ENCODE results near the gene HIVEP3. TPM values are rescaled to one million over a fixed set of nuclear protein-coding genes. Genes with fewer than 3 reads are reported as not detected.

HIVEP3 gene
- total and polyA plus RNA-seq, 4 donors, result 3.0 to 9.4 (median 7.8) TPM

DNA sequence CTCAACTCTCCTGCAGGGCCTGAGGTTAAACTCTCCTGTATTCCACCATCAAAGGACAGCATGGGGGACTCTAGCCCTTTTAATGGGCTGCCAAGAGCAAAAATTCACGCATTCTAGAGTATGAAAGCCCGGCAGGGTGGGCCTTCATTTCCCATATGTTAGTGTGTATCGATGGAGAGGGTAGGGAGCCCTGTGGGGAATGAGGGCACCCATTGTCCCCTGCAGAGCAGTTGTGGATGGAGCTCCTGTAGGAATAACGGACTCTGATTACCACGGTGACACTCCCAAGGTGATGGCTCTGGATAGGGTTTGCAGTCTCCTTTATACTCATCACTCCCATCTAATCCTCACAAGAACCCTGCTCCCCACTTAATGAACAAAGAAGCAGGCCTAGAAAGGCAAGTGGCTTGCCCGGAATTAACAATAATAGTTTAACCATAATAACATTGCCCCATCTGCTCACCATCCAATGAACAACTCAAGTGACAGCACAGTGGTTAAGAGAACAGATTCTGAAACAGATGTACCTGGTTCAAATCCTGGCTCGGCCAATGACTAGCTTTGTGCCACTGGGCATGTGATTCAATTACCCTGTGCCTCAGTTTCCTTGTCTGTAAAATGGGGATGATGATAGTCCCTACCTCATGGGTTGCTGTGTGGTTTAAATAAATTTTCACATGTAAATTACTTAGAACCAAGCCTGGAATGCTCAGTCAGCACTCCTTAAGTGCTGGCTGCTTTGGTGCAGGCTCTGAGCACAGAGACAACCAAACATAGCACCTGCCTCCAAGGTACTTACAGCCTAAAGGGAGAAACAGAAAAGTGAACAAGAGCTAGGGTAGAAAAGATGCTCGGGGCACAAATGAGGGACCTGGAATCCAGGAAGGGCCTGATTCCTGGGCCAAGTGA lies 29.0 kb downstream of the HIVEP3 start:
- no peak overlapping the region for H3K27ac ChIP-seq (ENCODE audit: low read depth, low read length)
- 80% methylated on average over 4 of the region's 8 CpGs for WGBS (ENCODE audit: insufficient coverage)

DNA sequence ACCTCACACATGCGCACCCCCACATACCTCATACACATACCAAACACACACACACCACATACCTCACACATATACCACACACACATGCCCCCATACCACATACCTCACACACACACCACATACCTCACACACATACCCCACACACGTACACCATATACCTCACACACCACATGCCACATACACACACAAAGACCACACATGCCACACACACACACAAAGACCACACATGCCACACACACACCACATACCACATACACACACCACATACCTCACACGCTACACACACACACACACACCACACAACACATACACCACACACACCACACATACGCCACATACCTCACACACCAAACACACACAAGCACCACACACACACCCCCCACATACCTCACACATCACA lies 30.0 kb downstream of the HIVEP3 start:
- Histone ChIP-seq H3K27ac (ENCODE audit: low read depth, low read length) (no peak overlapping the region), H3K36me3 (ENCODE audit: control insufficient read depth, insufficient read depth, low read length) (no peaks in the 10 kb centered on the region), H3K4me1 (ENCODE audit: control insufficient read depth, insufficient read depth, low read length) (peaks cover 24% of the 10 kb centered on the region), H3K27me3 (ENCODE audit: control insufficient read depth, insufficient read depth, low read length) (no peaks in the 10 kb centered on the region), H3K4me3 (ENCODE audit: low read depth, low read length) (no peak overlapping the region), H3K9me3 (ENCODE audit: control insufficient read depth, insufficient read depth, low read length) (no peaks in the 10 kb centered on the region)
- no peak for DNase-seq (ENCODE audit: low read depth in 4 of 6, low spot score in 6 of 6)
- WGBS (ENCODE audit: insufficient coverage), result 100% methylated on average over 4 of the region's 4 CpGs

More for the DNA sequence above, 29.0 kb downstream of the HIVEP3 start:
- Histone ChIP-seq H3K36me3 (ENCODE audit: control insufficient read depth, insufficient read depth, low read length) (no peaks in the 10 kb centered on the region), H3K9me3 (ENCODE audit: control insufficient read depth, insufficient read depth, low read length) (no peaks in the 10 kb centered on the region), H3K27me3 (ENCODE audit: control insufficient read depth, insufficient read depth, low read length) (no peaks in the 10 kb centered on the region), H3K4me3 (ENCODE audit: low read depth, low read length) (no peak overlapping the region), H3K4me1 (ENCODE audit: control insufficient read depth, insufficient read depth, low read length) (peaks cover 24% of the 10 kb centered on the region)
- no peak for DNase-seq (ENCODE audit: low read depth in 4 of 6, low spot score in 6 of 6)

DNA sequence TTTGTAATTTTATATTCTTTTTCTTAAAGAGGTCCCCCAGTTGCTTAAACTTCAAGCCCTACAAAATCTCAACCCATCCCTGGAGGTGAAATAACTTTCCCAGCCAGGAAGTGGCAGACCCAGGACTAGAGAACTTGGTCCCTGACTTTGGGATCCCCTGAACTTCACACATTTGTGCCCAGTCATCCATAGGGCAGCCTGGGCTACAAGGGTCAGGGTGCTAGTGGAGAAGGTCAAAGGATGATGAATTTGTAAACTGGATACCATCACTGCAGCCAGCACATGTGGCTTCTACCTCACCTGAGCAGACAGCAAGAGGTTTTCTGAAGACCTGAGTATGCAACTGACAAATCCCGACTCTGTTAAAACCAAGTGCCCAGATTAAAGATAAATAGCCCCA lies 31.4 kb downstream of the HIVEP3 start:
- no peaks in the 10 kb centered on the region for H3K36me3 ChIP-seq (ENCODE audit: control insufficient read depth, insufficient read depth, low read length)
- peaks cover 22% of the 10 kb centered on the region for H3K4me1 ChIP-seq (ENCODE audit: control insufficient read depth, insufficient read depth, low read length)
- no peak for DNase-seq (ENCODE audit: low read depth in 4 of 6, low spot score in 6 of 6)
- H3K27me3 ChIP-seq (ENCODE audit: control insufficient read depth, insufficient read depth, low read length), result no peaks in the 10 kb centered on the region
- no peak overlapping the region for H3K4me3 ChIP-seq (ENCODE audit: low read depth, low read length)
- WGBS (ENCODE audit: insufficient coverage), result 100% methylated on average over 1 of the region's 1 CpG
- no peaks in the 10 kb centered on the region for H3K9me3 ChIP-seq (ENCODE audit: control insufficient read depth, insufficient read depth, low read length)
- no peak overlapping the region for H3K27ac ChIP-seq (ENCODE audit: low read depth, low read length)

DNA sequence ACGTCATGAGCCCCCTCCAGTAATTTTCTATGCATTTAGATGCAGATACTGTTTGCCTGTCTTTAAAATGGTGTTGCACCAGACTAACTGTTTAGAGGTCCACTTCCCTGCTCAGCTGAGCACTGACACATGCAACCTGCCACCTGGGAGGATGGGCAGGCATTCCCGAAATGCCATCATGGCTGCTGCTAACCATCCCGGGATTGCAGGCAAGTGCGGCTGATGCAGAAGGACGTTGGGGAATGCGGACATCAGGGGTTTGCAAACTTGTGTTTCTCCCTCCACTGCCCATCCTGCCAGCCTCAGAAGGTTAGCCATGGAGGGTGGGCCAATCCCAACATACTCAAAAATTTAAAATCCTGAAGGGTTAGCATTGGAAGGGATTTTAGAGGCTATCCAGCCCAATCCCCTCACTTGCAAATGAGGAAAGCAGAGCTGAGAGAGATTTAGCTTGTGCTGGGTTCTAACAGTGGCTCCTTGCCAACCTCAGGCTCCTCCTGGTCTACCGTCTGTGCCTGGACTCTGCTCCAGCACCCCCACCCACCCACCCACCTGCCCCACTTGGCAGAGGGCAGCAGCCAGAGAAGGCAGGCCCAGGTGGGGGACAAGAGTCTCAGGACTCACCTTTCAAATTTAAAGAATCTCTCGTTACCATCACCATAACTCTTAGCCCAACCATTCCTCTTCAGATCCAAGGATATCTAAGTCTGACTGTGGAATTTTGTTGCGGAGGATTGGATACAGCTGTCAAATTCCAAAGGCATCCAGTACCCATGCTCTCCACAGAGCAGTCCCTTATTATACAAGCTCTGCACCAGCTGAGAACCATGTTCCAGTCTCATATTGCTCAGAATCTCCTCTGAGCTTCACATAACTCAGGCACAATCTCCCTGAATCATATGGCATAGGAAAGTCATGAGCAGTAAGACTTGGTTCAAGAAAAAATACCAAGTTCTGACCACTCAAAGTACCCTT lies 34.2 kb downstream of the HIVEP3 start:
- Histone ChIP-seq H3K27me3 (ENCODE audit: control insufficient read depth, insufficient read depth, low read length) (no peaks in the 10 kb centered on the region), H3K27ac (ENCODE audit: low read depth, low read length) (no peak overlapping the region), H3K36me3 (ENCODE audit: control insufficient read depth, insufficient read depth, low read length) (no peaks in the 10 kb centered on the region), H3K4me3 (ENCODE audit: low read depth, low read length) (no peak overlapping the region), H3K9me3 (ENCODE audit: control insufficient read depth, insufficient read depth, low read length) (no peaks in the 10 kb centered on the region), H3K4me1 (ENCODE audit: control insufficient read depth, insufficient read depth, low read length) (peaks cover 3% of the 10 kb centered on the region)
- DNase-seq (ENCODE audit: low read depth in 4 of 6, low spot score in 6 of 6), result no peak
- 100% methylated on average over 1 of the region's 9 CpGs for WGBS (ENCODE audit: insufficient coverage)

- Histone ChIP-seq H3K36me3 (ENCODE audit: control insufficient read depth, insufficient read depth, low read length) (no peaks in the 10 kb centered on the region), H3K4me1 (ENCODE audit: control insufficient read depth, insufficient read depth, low read length) (peaks cover 3% of the 10 kb centered on the region), H3K4me3 (ENCODE audit: low read depth, low read length) (no peak overlapping the region), H3K27me3 (ENCODE audit: control insufficient read depth, insufficient read depth, low read length) (no peaks in the 10 kb centered on the region), H3K27ac (ENCODE audit: low read depth, low read length) (no peak overlapping the region), H3K9me3 (ENCODE audit: control insufficient read depth, insufficient read depth, low read length) (no peaks in the 10 kb centered on the region)
- no peak for DNase-seq (ENCODE audit: low read depth in 4 of 6, low spot score in 6 of 6)
- WGBS (ENCODE audit: insufficient coverage), result 75% methylated on average over 1 of the region's 3 CpGs
Measured at GRCh38 chr1:41883507-41883906, 35.2 kb downstream of the HIVEP3 start.

- Histone ChIP-seq H3K27me3 (ENCODE audit: control insufficient read depth, insufficient read depth, low read length) (no peaks in the 10 kb centered on the region), H3K27ac (ENCODE audit: low read depth, low read length) (no peak overlapping the region), H3K4me3 (ENCODE audit: low read depth, low read length) (no peak overlapping the region), H3K36me3 (ENCODE audit: control insufficient read depth, insufficient read depth, low read length) (no peaks in the 10 kb centered on the region), H3K9me3 (ENCODE audit: control insufficient read depth, insufficient read depth, low read length) (no peaks in the 10 kb centered on the region), H3K4me1 (ENCODE audit: control insufficient read depth, insufficient read depth, low read length) (peaks cover 3% of the 10 kb centered on the region)
- DNase-seq (ENCODE audit: low read depth in 4 of 6, low spot score in 6 of 6), result no peak
Measured at GRCh38 chr1:41882486-41882885, 36.2 kb downstream of the HIVEP3 start.

GRCh38 chr1:41882068-41882477 lies 36.6 kb downstream of the HIVEP3 start:
- Histone ChIP-seq H3K9me3 (ENCODE audit: control insufficient read depth, insufficient read depth, low read length) (no peaks in the 10 kb centered on the region), H3K27me3 (ENCODE audit: control insufficient read depth, insufficient read depth, low read length) (no peaks in the 10 kb centered on the region), H3K4me3 (ENCODE audit: low read depth, low read length) (no peak overlapping the region), H3K4me1 (ENCODE audit: control insufficient read depth, insufficient read depth, low read length) (peaks cover 5% of the 10 kb centered on the region), H3K36me3 (ENCODE audit: control insufficient read depth, insufficient read depth, low read length) (no peaks in the 10 kb centered on the region), H3K27ac (ENCODE audit: low read depth, low read length) (no peak overlapping the region)
- DNase-seq (ENCODE audit: low read depth in 4 of 6, low spot score in 6 of 6), result no peak
- WGBS (ENCODE audit: insufficient coverage), result 67% methylated on average over 4 of the region's 5 CpGs

GRCh38 chr1:41880950-41881885 lies 37.5 kb downstream of the HIVEP3 start:
- Histone ChIP-seq H3K9me3 (ENCODE audit: control insufficient read depth, insufficient read depth, low read length) (no peaks in the 10 kb centered on the region), H3K27ac (ENCODE audit: low read depth, low read length) (no peak overlapping the region), H3K27me3 (ENCODE audit: control insufficient read depth, insufficient read depth, low read length) (no peaks in the 10 kb centered on the region), H3K36me3 (ENCODE audit: control insufficient read depth, insufficient read depth, low read length) (no peaks in the 10 kb centered on the region), H3K4me1 (ENCODE audit: control insufficient read depth, insufficient read depth, low read length) (peaks cover 7% of the 10 kb centered on the region), H3K4me3 (ENCODE audit: low read depth, low read length) (no peak overlapping the region)
- WGBS (ENCODE audit: insufficient coverage), result no CpG with 5 or more reads among the region's 5 CpGs
- no peak for DNase-seq (ENCODE audit: low read depth in 4 of 6, low spot score in 6 of 6)

DNA sequence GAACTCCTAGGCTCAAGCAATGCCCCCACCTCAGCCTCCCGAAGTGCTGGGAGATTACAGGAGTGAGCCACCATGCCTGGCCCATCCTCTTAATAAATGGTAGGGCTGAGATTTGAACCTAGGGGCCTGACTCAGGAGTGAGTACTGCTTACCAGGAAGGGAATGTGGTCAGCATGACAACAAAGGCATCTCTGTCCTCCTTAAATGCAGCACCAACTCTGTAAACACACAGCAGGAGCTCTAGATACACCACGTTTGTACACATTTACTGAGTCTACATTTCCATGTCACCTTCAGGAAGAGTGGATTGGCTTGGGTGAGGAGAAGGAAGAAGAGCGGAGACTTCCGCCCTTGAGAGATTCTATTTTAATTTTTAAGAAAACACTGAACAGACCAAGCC lies 38.5 kb downstream of the HIVEP3 start:
- no peaks in the 10 kb centered on the region for H3K36me3 ChIP-seq (ENCODE audit: control insufficient read depth, insufficient read depth, low read length)
- DNase-seq (ENCODE audit: low read depth in 4 of 6, low spot score in 6 of 6), result no peak
- H3K27me3 ChIP-seq (ENCODE audit: control insufficient read depth, insufficient read depth, low read length), result no peaks in the 10 kb centered on the region
- H3K9me3 ChIP-seq (ENCODE audit: control insufficient read depth, insufficient read depth, low read length), result no peaks in the 10 kb centered on the region
- H3K27ac ChIP-seq (ENCODE audit: low read depth, low read length), result no peak overlapping the region
- WGBS (ENCODE audit: insufficient coverage), result no CpG with 5 or more reads among the region's 4 CpGs
- H3K4me3 ChIP-seq (ENCODE audit: low read depth, low read length), result no peak overlapping the region
- peaks cover 11% of the 10 kb centered on the region for H3K4me1 ChIP-seq (ENCODE audit: control insufficient read depth, insufficient read depth, low read length)
